ENCODE data around the gene FAM9C.
"Not testable (repeated sequence)": the region's sequence is repeated elsewhere in the genome, so short reads cannot be mapped to it uniquely, and the experiment has no call there.

The FAM9C gene

DNA sequence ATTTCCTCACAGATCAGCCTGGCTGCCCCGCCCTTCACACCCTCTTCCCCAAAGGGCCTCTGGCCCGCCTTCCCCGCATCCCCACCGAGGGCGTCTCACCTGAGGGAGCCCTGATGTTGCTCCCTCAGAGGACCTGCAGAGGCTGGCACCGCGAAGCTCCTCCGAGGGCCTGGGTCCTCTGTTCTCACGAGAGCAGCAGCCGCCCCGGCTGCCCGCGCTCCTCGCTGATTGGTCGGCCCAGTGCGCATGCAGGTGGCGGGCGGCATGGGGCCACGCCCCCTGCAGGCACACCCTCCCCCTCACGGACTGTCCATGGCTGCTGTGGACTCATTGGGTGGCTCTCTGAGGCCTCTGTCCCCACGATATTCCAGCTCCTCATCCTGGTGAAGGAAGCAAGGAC lies at the start of gene FAM9C:
FAM9C (minus strand) TSS at position 180 of the 400 bp plus-strand sequence. CDS start 831 bp downstream, outside the sequence.
- no peak for DNase-seq

DNA sequence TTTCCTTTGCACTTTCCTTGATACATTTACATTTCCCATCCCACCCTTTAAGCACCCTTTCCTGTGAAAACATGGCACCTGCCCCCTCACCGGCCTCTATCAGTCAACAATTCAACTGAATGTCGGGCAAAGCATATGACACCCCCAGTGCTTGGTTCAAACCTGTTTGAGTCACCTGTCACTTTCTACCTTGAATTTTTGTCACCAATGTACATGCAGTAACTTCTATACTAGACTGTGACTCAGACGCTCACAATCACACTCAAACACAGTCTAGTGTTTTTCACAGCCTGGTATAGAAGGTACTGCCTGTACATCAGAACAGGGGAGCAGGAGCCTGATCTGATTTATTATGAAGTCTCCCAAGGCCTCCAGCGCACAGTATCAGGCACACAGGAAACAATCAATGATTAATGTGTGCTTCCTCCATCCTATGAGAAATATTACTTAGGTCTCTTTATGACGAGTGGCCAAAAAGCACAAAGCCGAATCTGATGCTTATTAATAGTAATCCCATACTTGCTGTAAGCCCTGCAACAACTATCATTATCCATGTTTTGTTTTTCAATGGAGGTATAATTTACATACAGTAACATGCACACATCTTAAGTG lies 49.2 kb upstream of the FAM9C start:
- DNase-seq: no peak

DNA sequence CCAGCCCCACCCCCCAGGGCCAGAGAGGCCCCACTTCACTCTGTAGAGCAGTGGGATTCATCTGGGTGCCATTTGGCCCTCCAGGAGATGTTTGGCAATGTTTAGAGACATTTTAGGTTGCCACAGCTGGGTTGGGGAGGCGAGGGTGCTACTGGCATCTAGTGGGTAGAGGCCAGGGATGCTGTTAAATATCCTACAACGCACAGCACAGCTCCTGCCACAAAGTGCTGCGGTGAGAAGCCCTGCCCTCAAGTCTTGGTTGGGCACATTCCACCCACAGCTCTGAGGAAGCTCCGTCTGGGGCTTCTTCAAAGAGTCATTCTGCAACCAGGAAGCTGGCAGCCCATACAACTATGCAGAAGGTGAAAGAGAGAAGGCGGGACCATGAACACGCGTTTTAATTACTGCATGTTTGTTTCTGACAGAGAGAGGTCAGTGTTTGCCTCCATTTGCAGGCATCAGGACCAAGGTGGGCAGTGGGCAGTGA lies 48.1 kb upstream of the FAM9C start:
- DNase-seq: no peak

DNA sequence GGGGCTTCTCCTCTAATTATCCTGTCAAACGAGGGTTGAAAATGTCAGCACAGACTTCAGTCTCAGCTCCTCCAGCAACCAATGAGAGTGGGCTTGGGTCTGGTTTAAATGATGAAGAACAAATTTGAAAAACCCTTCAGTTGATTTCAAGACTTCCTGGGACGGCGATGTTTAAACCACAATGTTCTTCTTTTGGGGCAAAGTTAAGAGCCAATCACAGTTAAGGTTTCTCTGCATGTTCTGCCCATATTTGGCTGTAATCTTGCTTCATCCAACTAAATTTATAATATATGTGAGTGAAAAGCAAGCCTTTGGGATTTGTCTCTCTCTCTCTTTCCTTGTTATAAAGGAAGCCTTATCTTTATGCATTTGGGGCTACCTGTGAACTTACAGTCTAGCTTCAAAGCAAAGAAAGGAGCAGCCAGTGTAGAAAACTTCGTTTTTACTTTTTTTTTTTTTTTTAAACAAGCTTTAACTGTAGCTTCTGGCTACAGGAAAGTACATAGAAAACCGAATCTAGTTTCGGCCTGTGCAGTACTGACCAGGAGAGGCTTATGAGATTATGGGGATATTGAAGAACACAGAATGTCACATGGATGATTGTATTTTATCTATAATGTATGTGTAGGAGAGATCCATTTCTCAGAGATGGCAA lies 46.8 kb upstream of the FAM9C start:
- DNase-seq: no peak

DNA sequence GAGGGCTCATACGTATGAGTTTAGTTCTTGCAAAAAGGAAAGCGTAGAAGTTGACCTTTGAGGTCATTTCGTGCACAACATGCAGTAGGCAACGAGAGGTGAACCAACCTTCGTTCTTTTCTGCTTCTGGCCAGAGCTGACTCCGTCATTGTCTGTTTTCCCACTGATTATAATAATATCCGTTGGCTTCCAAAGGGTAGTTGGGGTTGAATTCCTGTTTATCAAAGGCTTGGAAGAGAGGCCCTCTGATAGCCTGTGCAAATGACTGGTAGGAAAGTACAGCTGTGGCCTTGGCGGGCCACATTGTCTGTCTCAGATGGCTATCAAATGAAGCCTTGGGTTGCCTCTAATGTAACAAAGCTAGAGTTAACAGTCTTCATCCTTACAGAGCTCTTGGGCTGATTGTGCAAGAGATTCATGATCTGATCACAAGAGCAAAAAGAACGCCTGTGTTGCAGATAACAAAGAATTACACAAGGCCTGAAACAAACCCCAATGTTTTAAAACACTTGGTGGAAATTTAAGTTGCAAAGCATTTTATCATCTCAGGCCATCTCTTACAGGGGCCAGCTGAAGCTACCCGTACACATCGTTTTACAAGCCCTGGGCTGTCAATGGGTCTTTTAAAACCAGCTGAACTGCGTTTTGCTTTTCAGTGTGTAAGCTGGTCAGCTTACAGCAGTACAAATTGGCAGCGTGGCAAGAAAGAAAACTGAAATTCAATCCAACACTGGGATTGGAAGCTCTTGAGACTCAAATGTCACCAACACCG lies 46.1 kb upstream of the FAM9C start:
- DNase-seq: no peak

DNA sequence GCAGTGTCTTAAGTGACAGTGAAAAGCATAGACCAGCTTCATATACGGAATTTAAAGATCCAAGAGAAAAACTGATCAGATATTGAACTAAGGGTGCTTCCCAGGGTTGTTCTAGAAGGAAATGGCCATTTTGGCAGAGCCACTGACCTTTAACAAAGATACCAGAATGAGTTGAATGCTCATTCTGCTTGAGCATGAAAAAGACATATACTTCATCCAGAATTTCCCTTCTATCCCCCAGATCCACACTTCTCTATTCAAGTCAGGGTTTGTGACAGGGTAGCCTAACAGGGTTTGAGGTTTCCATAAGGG lies 45.6 kb upstream of the FAM9C start:
- no peak for DNase-seq

DNA sequence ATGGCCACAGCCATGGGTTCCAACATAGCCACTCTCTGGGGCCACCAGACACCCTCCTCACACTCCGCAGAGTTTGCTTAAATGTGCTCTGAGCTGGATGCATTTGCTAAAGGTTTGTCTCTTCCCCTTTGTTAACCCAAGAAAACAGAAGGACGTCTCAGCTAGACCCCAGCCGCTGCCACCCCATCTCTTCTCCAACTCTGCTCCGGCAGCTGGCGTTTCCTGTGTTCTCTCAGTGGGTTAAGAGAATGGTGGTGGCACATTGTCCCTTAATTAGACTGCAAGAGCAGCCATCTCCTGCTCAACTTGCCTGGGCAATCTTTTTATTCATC lies 43.7 kb upstream of the FAM9C start:
- no peak for DNase-seq

DNA sequence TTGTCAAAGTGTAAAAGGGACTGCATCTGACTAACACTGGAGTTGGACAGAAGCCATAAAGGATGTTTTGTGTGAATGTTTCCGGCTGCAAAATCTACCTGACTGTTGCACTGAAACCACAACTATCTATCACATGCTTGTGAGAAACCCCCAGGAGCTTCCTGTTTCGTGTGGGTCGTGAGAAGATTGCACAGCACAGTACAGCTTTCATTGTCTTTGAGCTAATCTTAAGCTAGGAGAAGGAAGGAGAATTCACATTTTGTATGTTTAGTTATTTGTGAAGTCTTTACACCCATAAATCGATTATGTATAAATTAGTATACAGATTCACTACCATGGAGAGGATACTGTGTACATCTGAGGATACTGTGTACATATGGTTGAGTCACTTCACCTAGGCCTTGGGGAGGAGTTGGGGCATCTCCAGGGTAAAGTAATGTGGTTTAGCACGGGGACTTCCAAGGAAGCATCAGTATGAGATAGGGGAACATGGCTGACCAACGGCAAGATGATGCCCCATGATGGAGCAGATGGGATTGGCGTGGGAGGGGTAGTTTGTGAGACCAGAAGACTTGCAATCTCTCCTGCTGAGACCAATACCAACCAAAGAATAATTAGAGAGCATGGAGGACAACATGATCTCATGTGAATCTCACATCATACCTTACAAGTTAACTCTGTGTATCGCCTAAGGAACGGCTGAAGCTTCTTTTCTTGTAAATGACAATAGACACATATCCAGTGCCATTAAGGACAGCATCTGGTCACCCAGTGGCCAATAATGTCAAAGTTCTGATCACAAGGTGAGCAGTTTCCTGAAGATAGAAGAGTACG lies 43.1 kb upstream of the FAM9C start:
- no peak for DNase-seq

DNA sequence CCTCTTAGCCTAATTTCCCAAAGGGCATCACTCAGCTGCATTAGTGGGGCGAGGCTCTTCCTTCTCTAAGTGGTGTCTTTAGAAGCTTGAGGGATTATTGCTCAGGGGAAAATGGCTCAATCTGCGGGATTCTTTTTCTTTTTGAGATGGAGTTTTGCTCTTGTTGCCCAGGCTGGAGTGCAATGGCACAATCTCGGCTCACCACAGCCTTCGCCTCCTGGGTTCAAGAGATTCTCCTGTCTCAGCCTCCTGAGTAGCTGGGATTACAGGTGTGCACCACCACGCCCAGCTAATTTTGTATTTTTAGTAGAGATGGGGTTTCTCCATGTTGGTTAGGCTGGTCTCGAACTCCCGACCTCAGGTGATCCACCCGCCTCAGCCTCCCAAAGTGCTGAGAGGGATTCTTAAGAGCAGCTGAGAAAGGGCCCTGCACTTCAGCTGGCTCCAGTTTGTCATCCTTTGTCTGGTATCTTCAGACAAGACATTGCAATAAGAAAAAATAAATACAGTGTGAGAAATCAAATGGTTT lies 42.4 kb upstream of the FAM9C start:
- DNase-seq: not testable (repeated sequence)

DNA sequence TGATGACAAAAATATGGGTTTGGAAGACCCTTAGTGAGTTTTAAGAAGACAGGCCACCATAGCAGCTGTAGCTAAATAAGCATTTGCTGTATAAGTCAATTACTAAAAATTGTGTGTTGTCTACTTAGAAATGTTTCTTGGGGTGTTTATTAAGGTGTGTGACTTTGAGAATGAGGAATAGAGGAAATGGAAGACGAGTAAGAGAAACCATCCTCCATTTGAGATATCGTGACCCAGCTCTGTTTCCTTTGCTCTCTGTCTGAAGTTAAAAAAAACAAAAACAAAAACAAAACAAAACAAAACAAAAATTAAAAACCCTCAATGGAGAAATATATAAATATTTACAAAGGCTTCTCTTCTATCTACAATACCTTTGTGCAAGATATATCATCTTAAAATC lies 41.7 kb upstream of the FAM9C start:
- no peak for DNase-seq

DNA sequence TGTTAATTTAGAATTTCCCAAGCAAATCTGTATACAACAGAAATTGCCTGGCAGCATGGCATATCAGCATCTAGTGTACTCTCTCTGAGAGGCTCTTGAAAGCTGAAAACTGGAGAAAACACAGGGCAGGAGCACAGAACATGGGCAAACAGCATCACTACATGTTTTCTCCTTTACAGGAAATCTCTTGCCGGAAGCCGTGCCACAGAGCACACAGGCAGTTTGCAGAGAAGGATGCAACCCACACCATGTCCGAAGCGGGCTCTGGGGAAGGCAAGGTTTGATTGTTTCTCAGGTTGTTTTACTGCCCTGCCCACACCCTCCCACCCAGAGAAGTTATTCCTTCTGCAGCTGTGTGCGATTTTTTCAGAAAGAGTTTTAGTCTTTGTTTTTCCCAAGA lies 41.1 kb upstream of the FAM9C start:
- DNase-seq: no peak

DNA sequence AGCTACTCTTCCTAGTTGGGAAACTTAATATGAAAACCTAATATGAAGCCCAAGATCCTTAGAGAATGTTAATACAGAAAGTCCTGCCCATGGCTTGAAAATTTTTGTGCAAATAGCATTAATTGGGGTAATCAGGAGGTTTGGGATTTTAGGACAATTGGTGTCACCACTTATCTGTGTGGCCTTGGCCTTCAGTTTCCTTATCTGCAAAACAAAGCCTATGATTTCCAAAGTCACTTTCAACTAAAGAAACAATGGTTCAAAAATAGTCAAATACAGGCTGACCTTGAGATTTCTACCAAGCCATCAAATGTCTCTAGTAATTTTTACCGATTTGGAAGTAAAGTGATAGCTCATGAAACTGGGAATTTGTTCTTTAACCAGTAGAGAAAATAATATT lies 40.2 kb upstream of the FAM9C start:
- DNase-seq: no peak

DNA sequence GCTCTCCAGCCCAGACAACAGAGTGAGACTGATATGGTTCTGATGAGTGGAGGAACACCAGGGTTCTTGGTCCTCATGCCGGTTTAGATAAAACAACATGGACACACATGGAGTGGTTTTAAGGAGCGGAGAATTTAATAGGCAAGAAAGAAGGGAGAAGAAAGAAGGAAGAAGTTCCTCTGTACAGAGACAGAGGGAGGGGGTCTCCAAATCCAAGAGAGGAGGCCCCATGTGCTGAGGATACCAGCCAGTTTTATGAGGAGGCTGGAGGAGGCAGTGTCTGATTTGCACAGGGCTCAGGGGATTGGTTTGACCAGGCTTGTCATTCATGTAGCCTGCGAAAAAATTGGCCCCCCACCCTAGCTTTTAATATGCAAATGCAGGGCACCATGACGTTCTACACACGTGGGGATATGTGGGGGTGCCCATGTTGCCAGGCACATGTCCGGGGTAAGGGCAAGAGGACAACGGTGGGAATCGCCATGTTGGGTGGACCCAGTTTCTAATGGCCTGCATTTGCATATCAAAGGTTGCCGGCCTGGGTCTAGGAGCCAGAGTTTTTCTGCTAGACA lies 39.4 kb upstream of the FAM9C start:
- not testable (repeated sequence) for DNase-seq

DNA sequence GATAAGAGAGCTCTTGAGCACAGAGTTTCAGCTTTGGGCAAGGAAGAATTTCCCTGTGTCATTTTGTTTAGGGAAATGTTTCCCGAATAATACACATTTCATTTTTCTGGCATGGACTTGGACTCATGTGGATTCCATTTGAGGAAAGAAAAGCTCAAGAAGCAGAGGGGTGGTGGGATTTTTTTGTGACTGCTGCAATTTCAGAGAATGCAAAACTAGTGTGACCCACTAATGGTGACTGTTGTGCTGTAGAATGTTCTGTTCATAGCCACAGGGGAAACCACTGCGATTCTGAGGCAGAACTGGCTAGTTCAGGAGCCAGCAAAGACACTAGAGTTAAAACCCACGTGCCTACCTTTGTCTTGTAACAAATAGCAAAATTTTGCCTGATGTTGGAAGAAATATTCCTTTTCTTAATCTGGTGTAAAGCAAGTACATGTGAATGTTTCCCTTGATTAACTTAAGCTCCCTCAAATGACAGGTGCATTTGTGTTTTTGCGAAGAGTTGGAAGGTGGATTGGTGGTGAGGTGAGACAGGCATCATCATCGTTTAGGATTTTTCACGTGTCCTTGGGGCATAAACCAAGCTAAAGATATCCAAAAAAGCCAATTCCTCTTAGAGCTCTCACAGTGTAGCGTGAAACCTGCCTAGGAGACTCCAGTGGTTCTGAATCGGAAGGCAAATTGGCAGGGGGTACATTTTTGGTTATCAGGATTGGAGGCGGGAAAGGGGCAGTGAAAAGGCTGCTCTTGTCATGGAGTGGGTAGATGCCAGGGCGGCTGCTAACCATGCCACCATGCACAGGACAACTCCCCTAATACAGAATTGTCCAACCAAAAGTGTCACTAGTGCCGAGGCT lies 38.0 kb upstream of the FAM9C start:
- DNase-seq: no peak

DNA sequence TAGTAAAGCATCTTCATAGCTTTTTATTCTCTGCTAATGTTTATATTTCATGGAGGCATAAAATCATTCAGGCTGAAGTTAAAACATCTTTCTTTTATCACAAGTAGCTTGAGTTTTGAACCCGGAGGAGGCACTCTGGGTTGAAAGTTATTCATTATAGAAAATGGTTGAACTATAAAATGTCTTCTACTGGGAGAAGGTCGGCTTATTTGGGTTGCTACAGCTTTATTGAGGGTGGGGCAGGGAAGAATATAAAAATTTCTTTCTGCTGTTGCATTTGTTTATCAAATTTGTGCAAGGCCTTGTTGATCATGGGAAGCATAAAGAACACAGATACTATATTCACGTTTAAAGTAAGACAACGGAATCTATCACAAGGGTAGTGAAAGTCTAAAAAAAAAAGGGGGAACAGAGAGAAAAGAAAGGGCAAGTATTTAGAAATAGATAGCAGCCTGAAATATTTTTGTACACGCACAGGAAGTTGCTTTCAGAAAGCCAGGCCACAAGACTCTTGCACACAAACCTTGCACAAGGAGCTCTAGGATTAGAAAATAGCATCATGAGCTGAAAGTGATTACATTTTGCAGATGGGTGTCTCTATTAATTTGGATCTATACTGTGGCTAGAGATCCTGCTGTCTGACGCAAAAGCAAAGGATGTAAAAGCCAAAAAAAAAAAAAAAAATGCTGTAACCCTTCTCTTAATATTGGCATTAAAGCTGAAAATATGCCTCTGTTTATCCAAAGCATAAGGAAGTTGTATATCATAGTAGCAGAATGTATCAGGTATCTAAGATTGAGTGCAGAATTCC lies 37.2 kb upstream of the FAM9C start:
- DNase-seq: no peak

DNA sequence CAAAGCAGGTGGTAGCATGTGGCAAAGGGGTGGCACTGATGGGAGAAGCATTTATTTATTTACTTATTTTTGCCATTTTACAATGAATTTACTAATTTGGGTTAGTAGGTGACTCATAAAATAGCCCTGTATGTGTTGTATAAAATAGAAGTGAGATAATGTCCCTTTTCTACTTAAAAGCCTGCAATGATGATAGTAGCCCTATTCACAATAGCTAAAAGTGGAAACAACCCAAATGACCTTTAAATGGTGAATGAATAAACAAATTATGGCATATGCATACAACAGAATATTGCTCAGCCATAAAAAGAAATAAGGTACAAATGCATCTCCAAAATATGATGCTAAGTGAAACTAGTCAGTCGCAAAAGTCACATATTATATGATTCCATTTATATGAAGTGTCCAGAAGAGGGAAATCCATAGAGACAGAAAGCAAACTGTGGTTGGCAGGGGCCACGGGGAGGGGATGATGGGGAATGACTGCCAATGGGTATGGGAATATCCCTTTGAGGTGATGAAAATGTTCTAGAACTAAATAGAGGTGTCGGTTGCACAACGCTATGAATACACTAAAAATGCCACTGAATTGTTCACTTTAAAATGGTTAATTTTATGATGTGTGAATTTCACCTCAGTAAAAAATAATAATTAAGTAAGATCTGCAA lies 35.8 kb upstream of the FAM9C start:
- no peak for DNase-seq

DNA sequence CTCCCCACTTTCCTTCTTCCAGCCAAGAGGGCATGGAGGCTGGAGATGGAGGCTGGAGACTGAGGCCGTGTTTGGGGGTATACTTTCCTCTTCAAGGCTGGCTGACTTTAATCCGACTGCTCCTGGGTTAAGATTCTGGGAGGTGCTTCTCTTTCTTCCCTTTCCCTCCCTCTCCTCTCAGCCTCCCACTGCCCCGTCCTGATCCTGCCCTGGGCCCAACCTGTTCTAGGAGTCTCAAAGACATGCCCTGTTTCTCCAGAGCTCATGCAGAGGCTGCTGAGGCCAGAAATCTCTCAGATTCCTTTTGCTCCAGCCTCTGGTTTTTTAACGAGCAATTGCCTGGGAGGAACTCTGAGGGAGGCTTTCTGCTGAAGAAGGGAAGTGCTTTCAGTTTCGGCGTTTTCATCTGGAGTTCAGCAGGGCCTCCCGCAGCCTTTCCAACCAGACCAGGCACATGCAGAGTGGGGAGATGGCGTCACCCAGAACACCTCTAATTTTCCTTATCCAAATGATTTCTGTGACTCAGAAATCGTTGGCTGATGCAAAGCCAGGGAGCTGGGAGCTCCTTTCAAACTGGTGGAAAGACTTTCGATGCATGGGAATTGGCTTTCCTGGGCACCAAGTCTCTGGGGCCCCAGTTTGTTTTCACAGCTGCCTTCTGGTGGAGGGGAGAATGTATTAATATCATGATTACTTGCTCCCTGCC lies 34.5 kb upstream of the FAM9C start:
- DNase-seq: no peak

DNA sequence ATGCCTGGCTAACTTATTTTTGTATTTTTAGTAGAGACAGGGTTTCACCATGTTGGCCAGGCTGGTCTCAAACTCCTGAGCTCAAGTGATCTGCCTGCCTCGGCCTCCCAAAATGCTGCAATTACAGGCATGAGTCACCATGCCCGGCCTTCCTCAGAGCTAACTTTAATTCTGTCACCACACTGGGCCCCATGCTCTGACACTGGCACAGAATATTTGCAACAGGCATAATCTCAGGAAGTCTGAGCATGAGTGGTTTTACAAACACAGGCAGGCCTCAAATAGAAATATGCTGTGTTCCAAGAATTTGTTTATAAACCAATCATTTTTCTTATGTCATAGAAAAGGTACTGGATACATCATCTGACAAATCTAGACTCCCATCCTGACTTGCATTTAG lies 32.7 kb upstream of the FAM9C start:
- no peak for DNase-seq

DNA sequence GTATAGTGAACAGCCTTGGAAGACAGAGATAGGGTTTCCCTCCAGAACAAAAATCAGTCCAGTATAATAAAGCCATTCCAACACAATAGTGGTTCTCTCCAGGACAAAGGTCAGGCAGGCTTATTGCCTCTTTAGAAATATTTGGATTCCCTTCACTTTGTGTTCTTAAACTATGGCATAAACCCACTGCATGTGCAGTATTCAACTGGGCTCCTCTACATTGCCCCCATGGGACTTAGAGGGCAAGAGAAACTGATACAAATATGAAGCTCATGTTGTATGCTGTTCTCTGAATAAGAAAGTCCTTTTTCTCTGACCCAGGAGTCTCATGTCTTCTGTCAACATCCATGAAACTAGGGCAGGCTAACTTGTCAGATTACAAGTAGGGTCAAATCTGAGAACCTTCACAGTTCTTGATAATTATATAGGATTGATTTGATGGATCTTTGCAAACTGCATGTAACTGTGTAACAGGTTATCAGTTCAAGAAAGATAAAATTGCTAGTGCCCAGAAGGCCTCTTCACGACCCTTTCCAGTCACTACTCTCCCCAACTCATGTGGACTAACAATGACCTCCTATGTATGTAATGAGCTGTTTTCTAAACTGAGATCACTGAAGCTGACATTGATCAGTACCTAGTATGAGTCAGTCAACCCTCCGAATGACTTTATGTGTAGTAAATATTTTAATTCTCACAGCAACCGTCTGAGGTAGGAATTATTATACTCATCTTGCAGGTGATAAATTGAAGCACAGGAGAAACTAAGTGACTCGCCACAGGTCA lies 31.9 kb upstream of the FAM9C start:
- DNase-seq: no peak
